HG03558 (cell line): ENCODE data around the gene DENND1A.
"Not testable (repeated sequence)": the region's sequence is repeated elsewhere in the genome, so short reads cannot be mapped to it uniquely, and the experiment has no call there.

Experiments used
- ATAC-seq: cut with Tn5 transposase; IDR thresholded peaks from one replicate; pipeline ENCODE4 v1.9.1; 2021; ENCODE audit warnings: moderate number of reproducible peaks; ENCODE audit not compliant: unreplicated experiment; ENCODE audit errors: extremely low read depth

The DENND1A gene

DNA sequence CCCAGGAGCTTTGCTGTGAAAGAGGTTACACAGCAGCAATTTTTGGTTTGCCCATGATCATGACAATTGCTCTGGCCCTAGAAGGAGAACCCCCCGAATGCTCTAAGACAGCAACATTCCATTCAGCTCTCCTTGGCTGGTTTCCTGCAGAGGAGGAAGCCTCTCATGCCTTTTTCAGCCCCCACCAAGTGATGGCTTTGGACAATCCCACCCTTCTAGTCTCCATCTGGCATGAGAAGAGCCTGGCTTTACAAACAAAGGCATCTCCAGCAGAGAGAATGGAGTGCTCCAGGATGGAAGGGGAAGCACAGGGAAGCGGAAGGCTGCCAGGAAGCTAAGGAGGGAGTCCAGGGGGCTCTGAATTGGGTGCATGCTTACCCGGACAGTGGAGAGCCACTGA is 475.6 kb downstream of the DENND1A start:
- ATAC-seq = no peak

DNA sequence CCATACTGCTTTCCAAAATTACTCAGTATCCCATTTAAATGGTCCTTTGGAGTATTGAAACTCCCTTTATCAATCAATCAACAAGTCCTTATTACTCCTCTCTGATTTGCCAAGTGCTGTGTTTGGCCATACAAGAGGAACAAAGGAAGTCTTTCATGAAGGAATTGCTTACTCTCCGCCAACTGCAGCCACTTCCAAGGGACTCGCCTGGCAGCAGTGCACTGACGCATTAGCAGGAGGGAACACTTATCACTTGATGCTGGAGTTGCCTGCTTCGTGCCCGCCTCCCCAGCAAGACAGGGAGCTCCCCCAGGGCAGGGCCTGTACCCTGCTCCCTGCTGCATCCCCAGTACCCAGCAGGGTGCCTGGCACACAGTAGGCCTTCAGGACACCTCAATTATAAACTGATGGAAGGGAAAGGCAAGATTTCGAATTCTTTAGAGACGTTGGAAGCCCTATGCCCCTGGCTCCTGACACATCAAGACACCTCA is 476.1 kb downstream of the DENND1A start:
- ATAC-seq = no peak

DNA sequence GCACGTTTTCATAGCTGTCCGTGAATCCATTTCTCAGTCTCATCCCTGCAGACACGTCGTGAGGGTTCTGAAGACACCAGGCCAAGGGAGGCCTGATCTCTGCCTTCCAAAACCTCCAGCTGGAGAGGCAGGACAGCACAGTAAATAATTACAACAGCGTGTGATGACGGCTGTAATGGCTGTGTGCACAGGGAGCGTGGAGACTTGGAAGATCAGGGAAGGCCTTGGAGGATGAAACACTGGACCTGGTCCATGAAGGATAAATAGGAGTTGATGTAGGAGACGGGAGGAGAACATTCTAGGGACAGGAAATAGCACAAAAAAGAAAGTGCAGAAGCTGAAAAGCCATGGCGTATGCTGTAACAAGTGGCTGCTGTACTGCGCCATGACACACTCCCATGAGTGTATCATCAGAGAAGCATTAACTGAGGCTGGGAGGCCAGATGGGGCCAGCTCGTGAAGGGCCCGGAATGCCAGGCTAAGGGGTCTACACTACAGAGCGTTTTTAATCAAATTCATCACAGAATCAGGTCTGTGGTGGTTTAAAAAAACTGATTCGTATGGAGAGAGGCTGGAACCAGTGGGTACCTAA is 476.8 kb downstream of the DENND1A start:
- ATAC-seq = no peak

DNA sequence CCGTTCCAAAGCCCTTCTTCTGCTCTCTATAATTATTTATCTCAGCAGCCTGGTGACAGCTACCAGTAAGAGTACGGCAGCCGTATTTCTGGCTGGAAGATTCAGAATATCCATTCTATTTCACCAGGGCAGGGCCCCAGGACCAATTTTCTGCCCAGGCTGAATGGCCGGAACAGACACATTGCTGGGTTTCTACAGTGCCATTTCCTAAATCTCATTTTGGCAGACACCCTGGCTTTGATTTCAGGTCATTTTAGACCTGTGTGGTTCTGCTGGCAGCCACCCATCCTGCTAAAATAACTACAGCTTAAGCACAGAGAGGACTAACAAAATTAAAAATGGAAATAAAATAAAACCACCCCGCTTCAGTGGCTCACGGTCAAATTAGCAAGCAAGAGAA is 478.9 kb downstream of the DENND1A start:
- ATAC-seq = no peak

DNA sequence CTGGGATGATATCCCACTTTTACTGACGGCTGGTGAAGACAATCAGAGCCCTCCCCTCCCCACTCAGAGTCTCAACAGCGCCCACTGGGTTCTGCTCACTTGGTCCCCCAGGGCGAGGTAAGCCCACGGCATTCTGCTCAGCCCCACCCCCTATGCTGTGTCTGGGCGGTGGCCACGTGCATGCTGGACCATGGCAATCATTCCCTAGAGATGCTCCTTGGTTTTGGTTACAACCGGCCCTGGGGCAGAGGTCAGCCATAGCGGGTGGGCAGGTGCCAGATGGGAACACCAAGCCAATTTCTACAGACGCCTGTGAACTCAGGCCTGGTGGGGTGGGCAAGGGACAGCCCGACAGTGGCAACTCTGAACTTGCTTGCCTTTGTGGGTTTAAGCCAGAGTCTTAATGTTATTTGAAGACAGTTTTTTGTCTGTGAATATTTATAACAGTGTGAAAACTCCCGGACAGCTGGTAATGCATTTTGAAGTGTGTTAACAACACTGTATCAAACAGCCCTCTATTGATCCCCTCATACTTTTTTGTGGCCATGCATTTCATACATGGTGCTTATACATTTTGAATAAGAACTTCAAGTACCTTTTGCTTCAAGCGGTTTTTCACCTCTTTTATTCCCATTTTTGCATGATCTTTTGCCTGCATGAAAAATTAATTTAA is 479.7 kb downstream of the DENND1A start:
- ATAC-seq = no peak

DNA sequence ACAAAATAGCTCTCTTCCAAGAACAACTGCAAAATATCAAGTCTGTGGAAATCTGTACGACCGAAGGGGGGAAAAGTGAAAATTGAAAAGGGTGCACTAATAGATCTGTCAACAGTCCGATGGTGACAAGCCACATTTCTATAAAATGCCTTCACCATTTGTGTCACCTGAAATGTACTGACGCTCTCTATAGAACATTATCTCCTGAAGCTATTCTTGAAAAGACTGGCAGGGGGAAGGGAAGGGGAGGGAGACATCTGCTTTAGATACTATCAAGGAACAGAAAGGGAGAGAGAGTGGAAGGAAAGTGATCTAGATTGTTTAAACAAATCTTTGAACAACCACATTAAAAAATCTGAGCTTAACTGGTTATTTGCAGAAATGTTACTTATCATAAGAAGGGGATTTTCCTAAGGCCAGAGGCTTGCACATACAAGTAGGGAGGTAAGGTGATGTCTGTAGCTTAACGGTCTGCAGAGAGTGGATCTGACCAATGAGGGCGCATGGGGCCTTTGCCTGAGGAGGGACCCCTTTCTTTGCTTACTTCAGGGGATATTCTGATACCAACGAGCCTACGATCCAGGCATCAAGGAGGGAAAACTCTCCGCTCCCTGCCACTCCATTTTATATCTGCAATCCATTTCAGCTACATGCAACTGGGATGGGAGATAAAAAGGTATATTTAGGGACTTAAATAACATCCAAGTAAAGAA is 481.8 kb downstream of the DENND1A start:
- no peak for ATAC-seq

DNA sequence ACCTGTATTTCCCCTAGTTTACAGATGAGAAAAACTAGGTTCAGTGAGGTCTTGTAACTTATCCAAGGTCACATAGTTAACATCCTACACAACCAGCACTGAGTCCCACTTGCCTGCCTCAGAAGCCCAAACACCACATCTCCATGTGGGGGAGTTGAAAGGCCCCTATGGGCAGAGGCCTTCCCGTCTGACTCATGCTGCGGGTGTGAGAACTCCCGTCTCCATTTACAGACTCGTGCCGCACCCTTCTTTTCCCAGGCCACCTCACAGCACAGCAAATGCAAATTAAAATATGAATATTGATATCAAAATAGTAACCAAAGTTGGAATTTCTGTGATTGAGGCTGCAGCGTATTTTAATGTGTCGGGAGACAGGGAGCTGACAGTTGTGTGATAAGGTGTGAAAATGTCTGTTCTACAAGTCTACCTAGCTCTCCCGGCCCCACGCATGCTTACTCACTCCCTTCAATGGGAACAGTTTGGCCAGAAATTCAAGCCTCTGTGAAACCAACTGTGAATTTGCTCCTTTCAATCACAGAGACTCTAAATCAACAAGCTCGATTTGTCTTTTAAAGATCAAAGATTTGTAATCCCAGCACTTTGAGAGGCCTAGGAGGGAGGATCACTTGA is 483.8 kb downstream of the DENND1A start:
- ATAC-seq = no peak

DNA sequence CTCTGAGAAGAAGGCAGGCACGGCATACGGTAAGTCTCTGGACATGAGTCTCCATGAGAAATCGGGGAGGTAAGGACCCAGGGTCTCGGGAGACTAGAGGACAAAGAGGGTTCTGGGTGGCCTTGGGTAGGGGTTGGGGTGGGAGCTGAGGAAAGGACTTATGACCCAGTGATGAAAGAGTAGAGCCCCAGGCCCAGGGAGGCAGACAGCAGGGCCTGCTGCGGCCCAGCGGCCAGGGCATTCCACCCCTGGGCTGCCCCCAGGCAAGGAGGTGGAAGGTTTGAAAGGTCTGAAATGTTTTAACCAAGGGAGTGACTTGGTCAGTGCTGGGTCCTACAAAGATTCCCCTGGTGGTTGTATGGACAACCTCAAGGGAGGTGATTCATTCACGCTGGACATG is 484.8 kb downstream of the DENND1A start:
- ATAC-seq = no peak

DNA sequence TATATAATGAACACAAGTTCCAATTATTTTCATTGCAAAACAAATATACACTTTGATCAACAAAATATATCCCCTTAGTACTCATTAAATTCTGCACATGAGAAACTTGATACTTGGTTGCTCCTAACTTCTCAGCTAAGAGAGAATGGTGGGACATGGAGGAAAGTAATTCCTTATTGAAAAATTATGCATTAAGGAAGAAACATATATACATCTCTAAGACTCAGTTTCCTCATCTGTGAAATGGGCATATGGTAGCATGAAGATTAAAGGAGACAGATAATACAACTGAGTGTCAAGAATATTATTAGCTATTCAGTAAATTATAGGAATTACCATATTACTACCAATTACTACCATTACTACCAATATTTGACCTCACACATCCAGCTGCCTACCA is 488.2 kb downstream of the DENND1A start:
- ATAC-seq = no peak

DNA sequence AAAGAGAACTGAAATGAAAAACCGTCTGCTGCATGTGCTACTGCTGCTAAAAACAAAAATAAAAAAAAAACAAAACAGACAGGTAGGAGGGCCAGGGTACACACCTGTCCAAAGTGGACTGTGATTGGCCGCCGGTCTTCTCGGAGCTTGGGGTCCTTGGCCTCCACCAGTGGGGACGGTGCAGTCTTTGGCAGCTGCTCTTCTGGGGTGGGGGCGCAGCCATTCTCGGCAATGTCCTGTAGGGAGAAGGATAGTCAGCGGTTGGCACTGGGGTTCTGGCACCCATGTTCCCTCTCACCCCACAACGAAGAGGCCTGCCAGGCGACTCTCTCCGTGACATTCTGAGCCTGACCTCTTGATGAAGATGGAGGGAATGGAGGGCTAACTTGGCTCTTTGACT is 489.7 kb downstream of the DENND1A start:
- ATAC-seq = no peak

DNA sequence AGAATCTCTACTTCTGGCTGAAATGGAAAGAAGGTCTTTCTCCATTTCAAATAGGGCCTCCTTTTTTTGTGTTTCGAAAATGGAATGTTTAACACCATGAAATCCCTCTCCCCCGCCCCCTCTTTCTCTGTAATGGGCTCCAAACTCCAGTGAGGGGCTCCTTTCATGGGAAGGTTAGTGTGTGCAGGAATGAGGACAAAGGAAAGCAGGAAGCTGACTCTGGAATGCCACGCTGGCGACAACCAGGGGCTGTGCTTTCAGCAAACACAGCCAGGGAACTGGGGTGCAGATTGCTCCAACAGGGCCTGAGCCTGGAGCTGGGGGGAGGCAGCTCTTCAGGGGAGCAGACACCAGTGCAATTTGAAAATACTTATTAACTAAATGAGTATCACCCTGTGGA is 491.1 kb downstream of the DENND1A start:
- no peak for ATAC-seq

DNA sequence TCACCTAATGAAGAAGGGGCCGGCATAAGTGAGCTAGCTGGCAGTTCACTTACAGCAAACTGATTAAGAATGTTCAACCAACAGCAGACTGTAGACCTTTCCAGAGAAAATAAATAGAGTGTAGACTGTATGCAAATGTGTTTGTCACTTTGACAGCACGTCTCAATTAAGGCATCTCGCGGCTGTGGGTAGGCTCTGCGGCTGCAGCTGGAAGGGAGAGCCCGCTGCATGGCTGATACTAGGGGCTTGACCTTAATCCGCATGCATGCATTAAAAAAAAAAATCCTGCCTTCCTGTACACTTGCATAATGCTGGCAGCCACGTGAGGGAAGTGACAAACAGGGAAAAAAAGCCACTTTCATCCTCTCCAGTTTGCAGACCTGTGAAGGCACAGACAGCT is 491.6 kb downstream of the DENND1A start:
- no peak for ATAC-seq

DNA sequence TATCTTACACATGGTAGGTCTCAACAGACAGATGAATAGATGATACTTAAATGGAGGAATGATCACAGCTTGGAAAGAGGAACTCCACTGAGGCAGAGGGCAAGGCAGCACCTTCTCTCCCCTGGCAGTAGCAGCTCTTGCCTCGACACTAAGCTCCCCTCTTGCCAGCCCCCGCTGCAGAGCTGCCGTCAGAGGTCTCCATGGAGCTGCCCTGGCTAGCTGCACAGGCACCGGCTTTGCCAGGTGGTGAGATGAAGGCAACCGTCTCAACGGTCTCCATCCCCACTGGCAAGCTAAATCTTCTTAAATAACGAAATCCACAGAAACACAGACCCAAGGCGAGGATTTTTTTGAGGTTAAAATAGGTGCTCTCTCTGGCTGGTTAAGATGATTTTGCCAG is 492.7 kb downstream of the DENND1A start:
- no peak for ATAC-seq

DNA sequence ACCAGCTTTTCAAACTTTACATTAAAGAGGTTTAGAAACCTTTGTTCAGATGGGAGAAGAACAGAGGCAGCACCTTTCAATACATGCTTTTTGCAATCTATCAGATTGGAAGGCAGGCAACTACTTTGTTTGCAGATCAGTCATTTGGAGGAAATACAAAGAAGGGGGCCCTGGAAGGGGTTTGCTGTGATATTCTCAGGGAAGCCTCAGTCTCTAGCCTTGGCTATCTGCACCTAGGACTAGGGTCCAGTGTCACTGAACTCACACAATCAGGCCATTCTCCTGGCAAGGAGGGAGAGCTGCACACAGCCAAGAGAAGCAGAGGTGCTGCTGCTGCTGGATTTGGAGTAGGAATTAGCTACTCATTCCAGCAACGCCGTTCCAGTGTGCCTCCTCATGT is 494.5 kb downstream of the DENND1A start:
- ATAC-seq = no peak

DNA sequence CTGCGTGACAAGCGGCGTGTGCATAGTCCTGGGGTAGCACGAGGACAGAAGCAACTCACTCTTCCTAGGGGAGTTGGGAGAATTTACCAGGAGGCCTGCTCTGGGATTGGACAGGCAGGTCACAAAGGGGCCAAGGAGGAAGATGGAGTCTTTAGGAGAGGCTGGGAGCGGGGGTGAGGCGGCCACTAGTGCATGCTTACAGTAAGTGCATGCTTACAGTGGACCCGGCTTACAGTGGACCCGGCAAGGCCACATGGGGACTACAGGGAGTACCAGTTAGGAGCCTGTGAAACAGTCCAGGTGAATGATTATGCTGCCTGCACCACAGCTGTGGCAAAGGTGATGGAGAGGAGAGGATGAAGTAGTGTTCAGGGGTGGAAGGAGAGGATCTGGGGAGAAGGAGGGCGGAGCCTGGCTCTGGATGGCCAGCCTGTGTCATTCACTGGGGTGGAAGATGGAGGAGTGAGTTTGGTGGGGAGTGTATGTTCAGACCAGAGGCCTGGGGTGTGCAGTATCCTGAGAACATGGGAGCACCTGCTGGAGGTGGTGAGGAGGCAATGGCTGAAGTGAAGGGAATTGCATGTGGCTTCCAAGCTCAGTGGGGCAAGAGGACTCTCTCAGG is 495.2 kb downstream of the DENND1A start:
- ATAC-seq = no peak

DNA sequence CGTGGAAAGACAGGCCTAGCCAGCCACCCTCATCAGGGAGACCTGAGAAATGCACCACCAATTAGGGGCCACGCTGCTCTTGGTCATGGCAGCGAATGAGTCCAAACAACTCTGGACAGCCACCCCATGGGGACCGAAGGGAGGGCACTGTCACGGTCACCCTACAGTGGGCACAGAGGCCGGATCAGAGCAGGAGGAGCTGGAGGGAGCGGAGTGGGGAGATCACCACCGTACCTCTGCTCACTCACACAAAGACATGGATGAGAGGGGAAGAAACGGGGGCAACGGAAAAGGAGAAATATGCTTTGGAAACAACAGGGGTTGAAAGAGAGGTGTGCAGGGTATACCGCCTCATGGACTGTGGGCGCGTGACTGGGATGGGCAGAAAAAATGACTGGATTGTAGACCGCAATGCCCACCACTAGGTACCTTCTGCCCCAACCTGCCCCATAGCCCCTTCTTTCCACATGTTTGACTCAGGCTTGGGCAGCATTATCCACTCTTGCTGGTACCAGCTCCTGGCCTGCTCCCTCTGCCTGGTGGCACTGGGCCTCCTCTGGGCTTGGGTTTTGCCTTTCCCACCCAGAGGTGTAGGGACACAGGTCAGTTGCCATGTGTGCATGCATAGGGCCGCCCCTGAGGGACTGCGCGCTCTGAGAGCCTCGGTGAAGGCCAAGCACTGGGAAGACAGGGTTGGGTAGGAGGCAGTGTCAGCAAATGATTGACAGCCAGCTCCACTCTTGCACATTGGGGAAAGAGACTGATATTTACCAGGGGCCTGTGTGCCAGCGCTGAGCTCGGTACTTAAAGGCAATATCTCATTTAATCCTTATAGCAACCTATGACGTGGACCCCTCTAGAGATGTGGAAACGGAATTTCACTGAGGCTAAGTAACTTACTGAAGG is 497.3 kb downstream of the DENND1A start:
- no peak for ATAC-seq

DNA sequence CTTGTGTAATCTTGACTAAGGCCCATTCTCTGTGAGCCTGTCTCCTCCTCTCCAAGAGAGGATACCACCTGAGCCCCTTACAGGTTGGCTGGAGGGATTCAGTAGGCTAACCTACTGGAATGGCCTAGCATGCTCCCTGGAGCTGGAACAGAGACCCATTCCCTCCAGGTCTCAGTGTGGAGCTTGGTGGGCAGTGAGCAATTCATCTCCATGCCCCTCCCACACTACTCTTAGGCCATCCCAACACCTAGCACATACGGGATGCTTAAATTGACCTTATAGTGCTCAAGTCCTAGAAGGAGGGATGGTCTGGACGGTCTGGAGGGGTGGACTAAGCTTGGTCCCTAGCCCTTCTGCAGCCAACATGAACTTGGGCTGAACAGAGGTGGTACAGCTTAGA is 498.3 kb downstream of the DENND1A start:
- ATAC-seq = no peak

DNA sequence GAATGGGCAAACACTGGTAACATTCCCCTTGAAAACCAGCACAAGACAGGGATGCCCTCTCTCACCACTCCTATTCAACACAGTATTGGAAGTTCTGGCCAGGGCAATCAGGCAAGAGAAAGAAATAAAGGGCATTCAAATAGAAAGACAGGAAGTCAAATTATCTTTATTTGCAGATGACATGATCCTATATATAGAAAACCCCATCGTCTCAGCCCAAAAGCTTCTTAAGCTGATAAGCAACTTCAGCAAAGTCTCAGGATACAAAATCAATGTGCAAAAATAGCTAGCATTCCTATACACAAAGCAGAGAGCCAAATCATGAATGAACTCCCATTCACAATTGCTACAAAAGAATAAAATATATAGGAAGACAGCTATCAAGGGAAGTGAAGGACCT is 501.5 kb downstream of the DENND1A start:
- not testable (repeated sequence) for ATAC-seq

DNA sequence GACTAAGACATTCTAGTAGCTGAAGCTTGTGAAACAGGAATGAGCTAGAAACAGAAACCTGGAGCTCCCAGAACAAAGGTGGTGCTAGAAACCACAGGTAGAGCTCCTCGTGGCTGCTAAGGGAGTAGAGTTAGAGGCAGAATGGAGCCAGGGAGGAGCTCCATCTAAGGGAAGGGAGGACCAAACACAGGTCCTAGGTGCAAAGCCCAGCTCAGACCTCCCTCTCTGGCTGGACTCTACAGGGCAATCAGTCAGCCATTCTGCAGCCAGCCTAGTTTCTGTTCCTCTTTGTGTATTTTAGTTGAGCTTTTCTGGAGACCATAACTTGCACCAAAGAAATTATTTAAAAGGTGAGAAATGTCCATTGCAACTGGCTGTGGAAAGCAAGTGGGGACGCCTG is 503.5 kb downstream of the DENND1A start:
- no peak for ATAC-seq
